MM.1S (cell line): ENCODE data around the gene SLC39A12.

Experiments used
- CTCF ChIP-seq: fragments of 300-600 bp; sonication (generic); IDR thresholded peaks from 2 replicates; pipeline ENCODE4 v1.5.1; 2016; ENCODE audit warnings: antibody characterized with exemption, low read length, mixed read lengths
- EZH2 ChIP-seq: fragments of 300-600 bp; sonication (generic); optimal IDR thresholded peaks from 2 replicates; pipeline ENCODE3; 2017; ENCODE audit warnings: low read depth, mild to moderate bottlenecking, antibody characterized with exemption, low read length, mixed read lengths

GRCh38 chr10:17951868-17952371 lies at the start of gene SLC39A12:
- TF ChIP-seq EZH2 (no peak), CTCF (no peak)
